Hepatocyte (in vitro differentiated cells): ENCODE results near the gene SLC35F6. TPM values are rescaled to one million over a fixed set of nuclear protein-coding genes. Genes with fewer than 3 reads are reported as not detected.
"Not testable (repeated sequence)": the region's sequence is repeated elsewhere in the genome, so short reads cannot be mapped to it uniquely, and the experiment has no call there.

Experiments used
- DNase-seq: peaks from one replicate; pipeline ENCODE4 v3.0.0-alpha.2; 2016; ENCODE audit warnings: low spot score
- H2AFZ ChIP-seq: fragments of 200-600 bp; sonication (generic); 2 replicates; pipeline ENCODE4 v1.6.0; 2016; ENCODE audit warnings: antibody characterized with exemption, mild to moderate bottlenecking
- H3K27ac ChIP-seq: fragments of 200-600 bp; sonication (generic); 2 replicates; pipeline ENCODE4 v1.5.1; 2016; ENCODE audit warnings: mild to moderate bottlenecking
- H3K27me3 ChIP-seq: fragments of 200-600 bp; sonication (generic); 2 replicates; pipeline ENCODE4 v1.6.1; 2016
- H3K36me3 ChIP-seq: fragments of 200-600 bp; sonication (generic); replicated peaks from 2 replicates; pipeline ENCODE4 v1.5.1; 2016; ENCODE audit warnings: low read depth; ENCODE audit not compliant: insufficient read depth
- H3K4me1 ChIP-seq: fragments of 200-600 bp; sonication (generic); 2 replicates; pipeline ENCODE4 v1.5.1; 2016; ENCODE audit warnings: mild to moderate bottlenecking, moderate library complexity; ENCODE audit not compliant: insufficient read depth
- H3K4me2 ChIP-seq: fragments of 200-600 bp; sonication (generic); 2 replicates; pipeline ENCODE4 v1.6.0; 2016
- H3K4me3 ChIP-seq: fragments of 200-600 bp; sonication (generic); 2 replicates; pipeline ENCODE4 v1.5.1; 2016; ENCODE audit warnings: mild to moderate bottlenecking
- H3K79me2 ChIP-seq: fragments of 200-600 bp; sonication (generic); 2 replicates; pipeline ENCODE4 v1.6.0; 2017; ENCODE audit warnings: mild to moderate bottlenecking
- H3K9me2 ChIP-seq: fragments of 200-600 bp; sonication (generic); replicated peaks from 2 replicates; pipeline ENCODE4 v1.6.0; 2017; ENCODE audit warnings: mild to moderate bottlenecking; ENCODE audit not compliant: insufficient read depth
- H3K9me3 ChIP-seq: fragments of 200-600 bp; sonication (generic); 2 replicates; pipeline ENCODE4 v1.5.1; 2016; ENCODE audit warnings: low read depth, mild to moderate bottlenecking
- H4K20me1 ChIP-seq: fragments of 200-600 bp; sonication (generic); 2 replicates; pipeline ENCODE4 v1.6.0; 2016; ENCODE audit warnings: mild to moderate bottlenecking; ENCODE audit not compliant: insufficient read depth, poor library complexity, severe bottlenecking
- CTCF ChIP-seq: fragments of 200-600 bp; sonication (generic); IDR thresholded peaks from 2 replicates; pipeline ENCODE4 v1.5.1; 2016; ENCODE audit warnings: antibody characterized with exemption, mild to moderate bottlenecking; ENCODE audit not compliant: poor library complexity
- EZH2 ChIP-seq: fragments of 200-600 bp; sonication (generic); IDR thresholded peaks from 2 replicates; pipeline ENCODE4 v1.6.1; 2016; ENCODE audit warnings: antibody characterized with exemption, mild to moderate bottlenecking, borderline replicate concordance
- EZH2phosphoT487 ChIP-seq: fragments of 200-600 bp; sonication (generic); IDR thresholded peaks from one replicate; pipeline ENCODE4 v1.6.1; 2018; ENCODE audit warnings: antibody characterized with exemption, mild to moderate bottlenecking, low read depth, moderate library complexity; ENCODE audit not compliant: unreplicated experiment, severe bottlenecking
- WGBS: methylation state at CpG from one replicate; pipeline ENCODE4 v1.1.6; 2016; ENCODE audit warnings: low lambda C conversion rate; ENCODE audit errors: missing lambda C conversion rate; 5-methylcytosine and 5-hydroxymethylcytosine counted together
- polyA plus RNA-seq: library from polyadenylated mRNA; unstranded; fragments of >200 nt; fragmentation: Nextera tagmentation; extraction: Ambion mirVana; gene quantifications from 2 replicates; pipeline ENCODE4 v1.2.1, GENCODE V29; 2016
- total RNA-seq: library from RNA; depleted of rRNA; stranded (reverse); fragments of >200 nt; gene quantifications from 2 replicates; pipeline ENCODE4 v1.2.3, GENCODE V29; 2014

Gene SLC35F6
- total and polyA plus RNA-seq, 2 experiments from 2014 or later: 16.6 to 30.2 TPM

DNA sequence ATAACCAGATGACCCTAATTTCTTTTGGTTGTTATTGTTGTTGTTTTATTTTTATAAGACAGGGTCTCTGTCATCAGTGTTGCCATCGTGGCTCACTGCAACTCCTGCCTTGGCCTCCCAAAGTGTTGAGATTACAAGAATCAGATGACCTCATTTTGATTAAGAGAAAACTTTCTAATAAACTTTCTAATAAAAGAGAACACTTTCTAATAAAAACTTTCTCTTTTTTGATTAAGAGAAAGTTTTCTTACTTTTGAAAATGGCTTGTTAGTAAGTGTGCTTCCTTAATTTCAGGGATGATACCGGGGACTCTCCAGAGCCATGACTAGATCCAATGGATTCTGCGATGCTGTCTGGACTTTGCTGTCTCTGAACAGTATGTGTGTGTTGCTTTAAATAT lies 29.4 kb downstream of the SLC35F6 start:
- WGBS: 92% methylated on average over 3 of the region's 3 CpGs
- H3K9me3 ChIP-seq: no peaks in the 10 kb centered on the region
- no peaks in the 10 kb centered on the region for H3K36me3 ChIP-seq
- no peaks in the 10 kb centered on the region for H4K20me1 ChIP-seq
- no peak overlapping the region for H3K4me3 ChIP-seq
- H2AFZ ChIP-seq: no peak overlapping the region
- no peaks in the 10 kb centered on the region for H3K9me2 ChIP-seq
- H3K4me1 ChIP-seq: no peaks in the 10 kb centered on the region
- no peak overlapping the region for H3K27ac ChIP-seq
- no peak overlapping the region for H3K4me2 ChIP-seq
- H3K27me3 ChIP-seq: no peaks in the 10 kb centered on the region
- peaks cover 11% of the 10 kb centered on the region for H3K79me2 ChIP-seq
- no peak for DNase-seq
- TF ChIP-seq CTCF (no peak), EZH2 (no peak), EZH2phosphoT487 (no peak)

DNA sequence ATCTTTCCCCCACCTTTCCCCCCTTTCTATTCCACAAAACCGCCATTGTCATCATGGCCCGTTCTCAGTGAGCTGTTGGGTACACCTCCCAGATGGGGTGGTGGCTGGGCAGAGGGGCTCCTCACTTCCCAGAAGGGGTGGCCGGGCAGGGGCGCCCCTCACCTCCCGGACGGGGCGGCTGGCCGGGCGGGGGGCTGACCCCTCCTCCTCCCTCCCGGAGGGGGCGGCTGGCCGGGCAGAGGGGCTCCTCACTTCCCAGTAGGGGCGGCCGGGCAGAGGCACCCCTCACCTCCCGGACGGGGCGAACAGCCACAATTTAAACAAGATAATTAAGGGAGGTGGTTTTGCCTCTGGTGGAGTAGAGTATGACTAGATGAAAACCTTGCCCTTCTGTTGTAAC lies 31.1 kb downstream of the SLC35F6 start:
- 94% methylated on average over 17 of the region's 17 CpGs for WGBS
- H4K20me1 ChIP-seq, H3K9me2 ChIP-seq, DNase-seq, H3K79me2 ChIP-seq, H3K27me3 ChIP-seq, H3K4me1 ChIP-seq, H3K4me2 ChIP-seq, H2AFZ ChIP-seq, H3K27ac ChIP-seq, H3K4me3 ChIP-seq, H3K9me3 ChIP-seq, H3K36me3 ChIP-seq: not testable (repeated sequence)

- DNase-seq: no peak
- Histone ChIP-seq H3K36me3 (no peaks in the 10 kb centered on the region), H3K27me3 (no peaks in the 10 kb centered on the region), H3K79me2 (no peaks in the 10 kb centered on the region), H3K4me3 (no peak overlapping the region), H3K4me1 (no peaks in the 10 kb centered on the region), H3K27ac (no peak overlapping the region), H4K20me1 (no peaks in the 10 kb centered on the region), H3K9me3 (no peaks in the 10 kb centered on the region), H2AFZ (no peak overlapping the region), H3K4me2 (no peak overlapping the region), H3K9me2 (no peaks in the 10 kb centered on the region)
- 63% methylated on average over 4 of the region's 4 CpGs for whole genome bisulfite sequencing
- TF ChIP-seq EZH2phosphoT487 (no peak), CTCF (no peak), EZH2 (no peak)
These were observed 37.2 kb downstream of the SLC35F6 start for GRCh38 chr2:26801328-26801727.

DNA sequence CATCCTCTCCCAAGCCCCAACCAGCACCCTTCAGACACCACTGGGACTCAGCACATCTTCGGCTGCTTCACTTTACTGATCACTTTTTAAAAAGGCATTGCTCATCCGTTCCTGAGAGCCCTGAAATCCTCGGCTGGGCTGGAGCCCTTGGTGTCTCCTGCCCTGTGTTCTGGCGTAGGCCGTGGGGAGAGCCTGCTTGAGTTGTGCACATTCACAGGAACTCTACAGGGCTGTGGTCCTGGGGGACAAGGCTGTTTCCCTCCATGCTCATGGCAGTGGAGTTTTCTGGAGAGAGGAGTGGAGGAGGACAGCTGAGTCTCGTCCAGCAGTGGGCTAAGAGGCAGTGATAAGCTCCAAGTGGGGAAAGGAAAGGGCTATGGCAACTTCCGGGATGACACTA lies 37.7 kb downstream of the SLC35F6 start:
- no peak overlapping the region for H3K4me2 ChIP-seq
- DNase-seq: no peak
- no peak overlapping the region for H2AFZ ChIP-seq
- WGBS: 94% methylated on average over 7 of the region's 7 CpGs
- H3K9me2 ChIP-seq: no peaks in the 10 kb centered on the region
- no peaks in the 10 kb centered on the region for H4K20me1 ChIP-seq
- H3K79me2 ChIP-seq: no peaks in the 10 kb centered on the region
- no peaks in the 10 kb centered on the region for H3K36me3 ChIP-seq
- H3K27me3 ChIP-seq: no peaks in the 10 kb centered on the region
- H3K4me1 ChIP-seq: no peaks in the 10 kb centered on the region
- no peak overlapping the region for H3K4me3 ChIP-seq
- no peak overlapping the region for H3K27ac ChIP-seq
- no peaks in the 10 kb centered on the region for H3K9me3 ChIP-seq
- no peak for TF ChIP-seq CTCF
- no peak for TF ChIP-seq EZH2phosphoT487
- no peak for TF ChIP-seq EZH2
